Parathyroid adenoma (tissue), 2 donors: Measurements from ENCODE around the gene NANP.
A peak's percentile ranks its signal among the peaks of the same experiment; 100 is the strongest.

Experiments used
- H2AFZ ChIP-seq: fragments of 300-600 bp; sonication (generic); one replicate; pipeline ENCODE4 v1.7.0; 2017; ENCODE audit warnings: antibody characterized with exemption, mild to moderate bottlenecking
- H3K27ac ChIP-seq: fragments of 300-600 bp; sonication (generic); one replicate; pipeline ENCODE4 v1.7.0; 2017
- H3K27me3 ChIP-seq: fragments of 300-600 bp; sonication (generic); one replicate; pipeline ENCODE4 v1.7.0; 2017; ENCODE audit warnings: low read length; ENCODE audit not compliant: control insufficient read depth, insufficient read depth
- H3K36me3 ChIP-seq: fragments of 300-600 bp; sonication (generic); one replicate; pipeline ENCODE4 v1.7.0; 2017; ENCODE audit warnings: low read length; ENCODE audit not compliant: control insufficient read depth, insufficient read depth
- H3K4me1 ChIP-seq: fragments of 300-600 bp; sonication (generic); one replicate; pipeline ENCODE4 v1.7.0; 2017; ENCODE audit warnings: control low read depth
- H3K4me2 ChIP-seq: fragments of 300-600 bp; sonication (generic); one replicate; pipeline ENCODE4 v1.7.0; 2017; ENCODE audit warnings: low read length
- H3K4me3 ChIP-seq: fragments of 300-600 bp; sonication (generic); one replicate; pipeline ENCODE4 v1.7.0; 2017; ENCODE audit warnings: low read depth, low read length
- H3K79me2 ChIP-seq: fragments of 300-600 bp; sonication (generic); one replicate; pipeline ENCODE4 v1.7.0; 2017; ENCODE audit warnings: control low read depth
- H3K9ac ChIP-seq: fragments of 300-600 bp; sonication (generic); one replicate; pipeline ENCODE4 v1.7.0; 2017; ENCODE audit warnings: mild to moderate bottlenecking
- H3K9me3 ChIP-seq: fragments of 300-600 bp; sonication (generic); one replicate; pipeline ENCODE4 v1.7.0; 2017; ENCODE audit warnings: low read length; ENCODE audit not compliant: control insufficient read depth
- CTCF ChIP-seq: fragments of 300-600 bp; sonication (generic); IDR thresholded peaks from one replicate; pipeline ENCODE4 v1.7.0; 2017; ENCODE audit warnings: antibody characterized with exemption, mild to moderate bottlenecking
- donor health status: primary hyperparathyroidism.

The NANP gene

DNA sequence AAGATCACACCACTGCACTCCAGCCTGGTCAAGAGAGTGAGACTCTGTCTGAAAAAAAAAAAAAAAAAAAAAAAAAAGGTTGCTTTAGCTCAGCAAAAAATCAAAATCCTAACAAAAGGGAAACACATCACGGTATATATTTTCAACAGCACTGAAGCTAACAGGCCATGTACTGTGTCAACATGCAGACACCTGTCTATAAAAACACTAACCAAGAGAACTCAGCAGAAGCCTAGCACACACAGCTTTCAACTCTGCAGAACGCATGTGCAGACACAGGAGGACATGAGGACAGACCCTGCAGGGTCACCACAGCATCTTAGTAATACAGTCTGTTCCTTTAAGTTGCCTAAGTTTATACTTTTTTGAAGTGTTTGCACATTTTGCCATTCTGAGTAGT is 52.0 kb downstream of the NANP start:
- H3K4me1 ChIP-seq, result peaks cover 12% of the 10 kb centered on the region
- H2AFZ ChIP-seq, result no peak overlapping the region
- H3K79me2 ChIP-seq, result peaks cover 29% of the 10 kb centered on the region
- no peaks in the 10 kb centered on the region for H3K36me3 ChIP-seq
- no peak overlapping the region for H3K9ac ChIP-seq
- peak overlapping the region; percentile 13 for H3K27ac ChIP-seq
- peaks cover 3% of the 10 kb centered on the region for H3K27me3 ChIP-seq
- H3K9me3 ChIP-seq, result no peaks in the 10 kb centered on the region
- no peak for TF ChIP-seq CTCF
- H3K4me2 ChIP-seq, result no peak overlapping the region
- H3K4me3 ChIP-seq, result no peak overlapping the region

DNA sequence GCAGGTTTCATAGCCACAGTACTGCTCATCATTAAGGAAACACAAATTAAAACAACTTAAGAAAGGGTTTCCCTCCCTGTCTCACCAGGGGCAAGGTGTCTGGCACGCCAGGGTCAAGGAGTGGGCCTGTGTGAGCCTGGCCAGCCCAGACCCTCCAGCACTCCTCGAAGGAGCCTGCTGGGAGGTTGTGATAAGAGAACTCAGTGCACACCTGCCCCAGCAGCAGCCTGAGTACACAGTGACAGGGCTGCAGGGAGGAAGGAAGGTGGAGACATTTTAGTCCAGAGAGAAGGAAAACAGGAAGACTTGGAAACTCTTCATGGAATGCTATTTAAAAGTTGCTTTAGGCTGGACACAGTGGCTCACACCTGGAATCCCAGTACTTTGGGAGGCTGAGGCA is 52.6 kb downstream of the NANP start:
- H3K9me3 ChIP-seq, result no peaks in the 10 kb centered on the region
- H3K27me3 ChIP-seq, result peaks cover 3% of the 10 kb centered on the region
- no peak overlapping the region for H3K4me2 ChIP-seq
- H3K36me3 ChIP-seq, result no peaks in the 10 kb centered on the region
- no peak overlapping the region for H3K9ac ChIP-seq
- H3K4me1 ChIP-seq, result peaks cover 12% of the 10 kb centered on the region
- H3K27ac ChIP-seq, result peak overlapping the region; percentile 13
- no peak for TF ChIP-seq CTCF
- no peak overlapping the region for H3K4me3 ChIP-seq
- H2AFZ ChIP-seq, result no peak overlapping the region
- peaks cover 35% of the 10 kb centered on the region for H3K79me2 ChIP-seq

- no peaks in the 10 kb centered on the region for H3K27me3 ChIP-seq
- no peak overlapping the region for H3K9ac ChIP-seq
Measured at GRCh38 chr20:25570148-25570530, 53.7 kb downstream of the NANP start.

GRCh38 chr20:25567286-25567685 is 56.5 kb downstream of the NANP start:
- H3K27ac ChIP-seq, result no peak overlapping the region
- no peaks in the 10 kb centered on the region for H3K27me3 ChIP-seq
- H2AFZ ChIP-seq, result no peak overlapping the region
- no peak for TF ChIP-seq CTCF
- H3K9ac ChIP-seq, result no peak overlapping the region
- no peaks in the 10 kb centered on the region for H3K9me3 ChIP-seq
- H3K4me1 ChIP-seq, result peaks cover 19% of the 10 kb centered on the region
- no peak overlapping the region for H3K4me3 ChIP-seq
- H3K36me3 ChIP-seq, result no peaks in the 10 kb centered on the region
- peaks cover 57% of the 10 kb centered on the region for H3K79me2 ChIP-seq
- H3K4me2 ChIP-seq, result no peak overlapping the region

More at GRCh38 chr20:25570148-25570530, 53.7 kb downstream of the NANP start:
- no peak for TF ChIP-seq CTCF
- Histone ChIP-seq H3K9me3 (no peaks in the 10 kb centered on the region), H3K4me2 (no peak overlapping the region), H3K79me2 (peaks cover 41% of the 10 kb centered on the region), H3K27ac (no peak overlapping the region), H2AFZ (no peak overlapping the region), H3K4me3 (no peak overlapping the region), H3K4me1 (peaks cover 19% of the 10 kb centered on the region), H3K36me3 (no peaks in the 10 kb centered on the region)

DNA sequence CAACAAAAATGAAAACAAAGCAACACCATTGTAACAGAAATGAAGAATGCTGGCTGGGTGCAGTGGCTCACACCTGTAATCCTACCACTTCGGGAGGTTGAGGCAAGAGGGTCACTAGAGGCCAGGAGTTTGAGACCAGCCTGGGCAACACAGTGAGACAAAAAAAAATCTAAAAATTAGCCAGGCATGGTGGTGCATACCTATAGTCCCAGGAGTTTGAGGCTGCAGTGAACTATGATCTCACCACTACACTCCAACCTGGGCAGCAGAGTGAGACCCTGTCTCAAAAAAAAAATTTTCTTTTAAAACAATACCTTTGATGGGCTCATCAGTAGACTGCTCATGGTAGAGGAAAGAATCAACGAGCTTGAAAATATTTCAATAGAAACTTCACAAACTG is 57.0 kb downstream of the NANP start:
- Histone ChIP-seq H3K4me3 (no peak overlapping the region), H3K4me1 (peaks cover 15% of the 10 kb centered on the region), H3K9me3 (no peaks in the 10 kb centered on the region), H3K4me2 (no peak overlapping the region), H3K27ac (no peak overlapping the region), H3K79me2 (peaks cover 57% of the 10 kb centered on the region), H3K27me3 (no peaks in the 10 kb centered on the region), H3K36me3 (no peaks in the 10 kb centered on the region), H2AFZ (no peak overlapping the region), H3K9ac (no peak overlapping the region)
- TF ChIP-seq CTCF, result no peak
